SK-N-SH treated with all-trans-retinoic acid at 6 μM for 48 hours (cell line): ENCODE results near the gene DNAI4.

Experiments
- ARNTL ChIP-seq: fragments of 450-650 bp; formaldehyde crosslinking; IDR thresholded peaks from 2 replicates; pipeline ENCODE4 v1.5.0; 2020; ENCODE audit warnings: low read depth, mild to moderate bottlenecking, moderate library complexity, borderline replicate concordance
- BACH2 ChIP-seq: fragments of 250-450 bp; sonication (Bioruptor Pico); IDR thresholded peaks from 2 replicates; pipeline ENCODE4 v1.9.0; 2021; ENCODE audit warnings: mild to moderate bottlenecking, borderline replicate concordance
- ESRRG ChIP-seq: fragments of 250-450 bp; sonication (Bioruptor Pico); IDR thresholded peaks from 2 replicates; pipeline ENCODE4 v1.6.1; 2021; ENCODE audit warnings: mild to moderate bottlenecking
- OSR1 ChIP-seq: fragments of 250-450 bp; sonication (Bioruptor Pico); IDR thresholded peaks from 2 replicates; pipeline ENCODE4 v1.8.0; 2022; ENCODE audit warnings: moderate library complexity, mild to moderate bottlenecking, inconsistent platforms
- PATZ1 ChIP-seq: fragments of 250-450 bp; sonication (Bioruptor Pico); IDR thresholded peaks from 2 replicates; pipeline ENCODE4 v1.8.0; 2020; ENCODE audit warnings: mild to moderate bottlenecking, moderate library complexity, borderline replicate concordance
- POU6F1 ChIP-seq: fragments of 250-450 bp; sonication (Bioruptor Pico); IDR thresholded peaks from 2 replicates; pipeline ENCODE4 v1.8.0; 2021; ENCODE audit warnings: low read depth, mild to moderate bottlenecking, moderate library complexity, borderline replicate concordance
- RARB ChIP-seq: fragments of 250-450 bp; sonication (Bioruptor Pico); IDR thresholded peaks from 2 replicates; pipeline ENCODE4 v1.8.0; 2021; ENCODE audit warnings: mild to moderate bottlenecking, moderate library complexity
- SNAI2 ChIP-seq: fragments of 250-450 bp; sonication (Bioruptor Pico); IDR thresholded peaks from 2 replicates; pipeline ENCODE4 v1.5.0; 2020; ENCODE audit warnings: mild to moderate bottlenecking, moderate library complexity
- ZFP30 ChIP-seq: fragments of 450-650 bp; formaldehyde crosslinking; IDR thresholded peaks from 2 replicates; pipeline ENCODE4 v1.5.0; 2022; ENCODE audit warnings: mild to moderate bottlenecking, moderate library complexity
- ZNF70 ChIP-seq: fragments of 450-650 bp; formaldehyde crosslinking; IDR thresholded peaks from 2 replicates; pipeline ENCODE4 v1.5.0; 2020; ENCODE audit warnings: mild to moderate bottlenecking, moderate library complexity
- ZNF8 ChIP-seq: fragments of 450-650 bp; formaldehyde crosslinking; IDR thresholded peaks from 2 replicates; pipeline ENCODE4 v1.5.0; 2020; ENCODE audit warnings: mild to moderate bottlenecking, moderate library complexity

- TF ChIP-seq PATZ1 (no peak), ZNF8 (CRISPR knock-in tag) (no peak), RARB (no peak), ARNTL (no peak), BACH2 (CRISPR knock-in tag) (no peak), ZNF70 (CRISPR knock-in tag) (no peak), ESRRG (CRISPR knock-in tag) (no peak), ZFP30 (CRISPR knock-in tag) (no peak), SNAI2 (CRISPR knock-in tag) (no peak), POU6F1 (no peak), OSR1 (CRISPR knock-in tag) (no peak)
Observed at GRCh38 chr1:66770240-66770639, 154.4 kb downstream of the DNAI4 start.
